NCI-H345 (cell line): Measurements from ENCODE around the gene CFAP70.
"Not testable (repeated sequence)": the region's sequence is repeated elsewhere in the genome, so short reads cannot be mapped to it uniquely, and the experiment has no call there.

Source experiments
- DNase-seq: peaks from one replicate; lab custom pipeline; 2025; lab: John Stamatoyannopoulos, UW

The CFAP70 gene

DNA sequence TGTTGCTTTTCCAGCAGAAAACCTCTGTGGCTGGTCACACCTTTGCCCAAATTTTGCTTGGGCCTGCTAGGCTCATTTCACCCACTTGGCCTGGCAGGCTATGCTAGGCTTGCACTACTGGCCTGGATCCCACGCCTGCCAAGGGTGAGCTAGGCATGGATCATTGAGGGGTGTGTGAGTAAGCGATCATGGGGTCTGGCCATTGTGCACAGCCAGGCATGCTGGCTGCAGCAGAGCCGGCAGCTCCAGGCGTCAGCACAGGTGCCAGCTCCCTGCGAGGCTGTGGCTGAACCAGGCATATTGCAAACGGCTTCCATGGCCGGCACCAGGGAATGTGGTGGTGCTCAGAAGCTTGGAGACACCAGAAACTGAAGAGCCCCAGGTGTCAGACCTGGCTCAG is 19.2 kb downstream of the CFAP70 start:
- DNase-seq: no peak

DNA sequence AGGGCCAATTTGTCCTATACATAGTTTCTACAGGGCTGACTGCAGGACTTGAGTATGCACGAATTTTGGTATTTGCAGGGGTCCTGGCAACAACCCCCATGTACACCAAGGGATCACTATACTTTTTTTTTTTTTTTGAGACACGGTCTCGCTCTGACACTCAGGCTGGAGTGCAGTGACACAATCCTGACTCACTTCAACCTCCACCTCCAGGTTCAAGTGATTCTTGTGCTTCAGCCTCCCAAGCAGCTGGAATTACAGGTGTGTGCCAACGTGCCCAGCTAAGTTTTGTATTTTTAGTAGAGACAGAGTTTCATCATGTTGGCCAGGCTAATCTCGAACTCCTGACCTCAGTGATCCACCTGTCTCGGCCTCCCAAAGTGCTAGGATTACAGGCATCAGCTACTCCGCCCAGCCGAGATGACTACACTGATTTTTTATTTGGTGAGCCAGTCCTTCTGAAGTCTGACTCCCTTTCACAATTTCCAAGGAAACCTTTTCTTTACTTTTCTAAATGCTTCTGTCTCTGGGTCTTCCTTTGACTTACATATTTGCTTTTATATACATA is 19.8 kb downstream of the CFAP70 start:
- no peak for DNase-seq

DNA sequence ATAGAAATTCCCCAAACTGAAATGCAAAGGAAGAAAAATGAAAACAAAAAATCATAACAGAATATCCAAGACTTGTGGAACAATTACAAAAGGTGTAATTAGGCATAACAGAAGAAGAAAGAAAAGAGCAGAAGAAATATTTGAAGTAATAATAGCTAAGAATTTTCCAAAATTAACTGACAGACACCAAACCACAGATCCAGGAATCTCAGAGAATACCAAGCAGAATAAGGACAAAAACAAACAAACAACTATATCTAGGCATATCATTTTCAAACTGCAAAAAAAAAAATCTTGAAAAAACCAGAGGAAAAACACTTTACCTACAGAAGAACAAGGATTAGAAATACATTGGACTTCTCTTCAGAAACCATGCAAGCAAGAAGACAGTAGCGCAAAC is 25.5 kb downstream of the CFAP70 start:
- no peak for DNase-seq

DNA sequence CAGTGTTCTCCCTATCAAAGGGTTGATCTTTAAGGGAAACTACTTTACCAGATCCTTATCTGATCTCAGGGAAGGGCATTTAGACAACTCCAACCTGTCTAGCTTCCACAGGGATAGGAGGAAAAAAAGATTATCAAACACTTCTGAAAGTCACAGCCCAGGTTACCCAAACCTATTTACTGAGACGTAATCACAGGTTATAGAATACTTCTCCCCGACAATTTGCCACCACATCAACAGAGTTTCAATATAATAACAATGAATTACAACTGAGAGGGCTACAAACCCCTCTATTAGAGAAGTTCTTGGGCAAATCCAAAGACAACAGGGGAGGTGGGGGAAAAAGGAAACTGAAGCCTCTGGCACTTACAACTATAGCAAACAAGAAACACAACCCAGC is 26.3 kb downstream of the CFAP70 start:
- DNase-seq: no peak

DNA sequence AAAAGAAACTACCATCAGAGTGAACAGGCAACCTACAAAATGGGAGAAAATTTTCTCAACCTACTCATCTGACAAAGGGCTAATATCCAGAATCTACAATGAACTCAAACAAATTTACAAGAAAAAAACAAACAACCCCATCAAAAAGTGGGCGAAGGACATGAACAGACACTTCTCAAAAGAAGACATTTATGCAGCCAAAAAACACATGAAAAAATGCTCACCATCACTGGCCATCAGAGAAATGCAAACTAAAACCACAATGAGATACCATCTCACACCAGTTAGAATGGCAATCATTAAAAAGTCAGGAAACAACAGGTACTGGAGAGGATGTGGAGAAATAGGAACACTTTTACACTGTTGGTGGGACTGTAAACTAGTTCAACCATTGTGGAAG is 30.1 kb downstream of the CFAP70 start:
- not testable (repeated sequence) for DNase-seq

DNA sequence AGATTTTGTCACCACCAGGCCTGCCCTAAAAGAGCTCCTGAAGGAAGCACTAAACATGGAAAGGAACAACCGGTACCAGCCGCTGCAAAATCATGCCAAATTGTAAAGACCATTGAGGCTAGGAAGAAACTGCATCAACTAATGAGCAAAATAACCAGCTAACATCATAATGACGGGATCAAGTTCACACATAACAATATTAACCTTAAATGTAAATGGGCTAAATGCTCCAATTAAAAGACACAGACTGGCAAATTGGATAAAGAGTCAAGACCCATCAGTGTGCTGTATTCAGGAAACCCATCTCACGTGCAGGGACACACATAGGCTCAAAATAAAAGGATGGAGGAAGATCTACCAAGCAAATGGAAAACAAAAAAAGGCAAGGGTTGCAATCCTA is 33.4 kb downstream of the CFAP70 start:
- not testable (repeated sequence) for DNase-seq

DNA sequence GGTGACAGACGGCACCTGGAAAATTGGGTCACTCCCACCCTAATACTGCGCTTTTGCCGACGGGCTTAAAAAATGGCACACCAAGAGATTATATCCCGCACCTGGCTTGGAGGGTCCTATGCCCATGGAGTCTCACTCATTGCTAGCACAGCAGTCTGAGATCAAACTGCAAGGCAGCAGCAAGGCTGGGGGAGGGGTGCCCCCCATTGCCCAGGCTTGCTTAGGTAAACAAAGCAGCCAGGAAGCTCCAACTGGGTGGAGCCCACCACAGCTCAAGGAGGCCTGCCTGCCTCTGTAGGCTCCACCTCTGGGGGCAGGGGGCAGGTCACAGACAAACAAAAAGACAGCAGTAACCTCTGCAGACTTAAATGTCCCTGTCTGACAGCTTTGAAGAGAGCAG is 35.1 kb downstream of the CFAP70 start:
- not testable (repeated sequence) for DNase-seq

DNA sequence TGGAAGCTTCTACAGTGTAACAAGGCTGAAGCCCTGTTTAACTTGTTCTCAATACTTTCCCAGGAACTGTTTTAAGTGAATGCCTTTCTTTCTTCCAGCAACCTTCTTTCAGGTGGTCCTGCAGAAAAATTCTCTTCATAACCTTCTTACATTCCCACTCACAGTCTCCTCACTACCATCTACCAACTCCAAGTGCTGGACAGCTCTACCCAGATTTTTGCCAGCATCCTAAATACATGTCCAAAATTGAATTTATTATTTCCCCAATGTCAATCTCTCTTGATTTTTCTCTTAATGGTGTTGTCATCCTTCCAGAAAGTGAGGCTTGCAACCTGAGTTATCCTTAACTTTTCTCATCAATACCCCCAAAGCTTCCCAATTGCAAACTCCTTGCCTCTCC is 48.2 kb downstream of the CFAP70 start:
- no peak for DNase-seq

DNA sequence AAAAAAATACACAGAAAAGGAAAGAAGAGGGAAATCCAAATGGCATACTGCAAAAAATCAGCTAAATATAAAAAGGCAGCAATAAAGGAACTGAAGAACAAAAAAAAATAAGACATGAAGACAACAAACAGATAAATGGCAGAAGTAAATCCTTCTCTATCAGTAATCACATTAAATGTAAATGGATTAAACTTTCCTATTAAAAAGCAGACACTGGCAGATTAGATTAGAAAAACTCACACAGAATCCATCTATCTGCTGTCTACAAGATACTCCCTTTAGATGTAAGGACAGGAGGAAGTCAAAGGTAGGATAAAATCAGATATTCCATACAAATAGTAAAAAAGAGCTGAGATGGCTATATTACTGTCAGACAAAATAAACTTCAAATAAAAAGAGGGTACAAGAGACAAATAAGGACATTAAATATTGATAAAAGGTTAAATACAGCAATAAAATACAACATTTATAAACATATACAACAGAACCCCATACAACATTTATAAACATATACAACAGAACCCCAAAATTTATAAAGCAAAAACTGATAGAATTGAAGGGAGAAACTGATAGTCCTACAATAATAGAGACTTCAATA is 51.4 kb downstream of the CFAP70 start:
- DNase-seq: no peak

DNA sequence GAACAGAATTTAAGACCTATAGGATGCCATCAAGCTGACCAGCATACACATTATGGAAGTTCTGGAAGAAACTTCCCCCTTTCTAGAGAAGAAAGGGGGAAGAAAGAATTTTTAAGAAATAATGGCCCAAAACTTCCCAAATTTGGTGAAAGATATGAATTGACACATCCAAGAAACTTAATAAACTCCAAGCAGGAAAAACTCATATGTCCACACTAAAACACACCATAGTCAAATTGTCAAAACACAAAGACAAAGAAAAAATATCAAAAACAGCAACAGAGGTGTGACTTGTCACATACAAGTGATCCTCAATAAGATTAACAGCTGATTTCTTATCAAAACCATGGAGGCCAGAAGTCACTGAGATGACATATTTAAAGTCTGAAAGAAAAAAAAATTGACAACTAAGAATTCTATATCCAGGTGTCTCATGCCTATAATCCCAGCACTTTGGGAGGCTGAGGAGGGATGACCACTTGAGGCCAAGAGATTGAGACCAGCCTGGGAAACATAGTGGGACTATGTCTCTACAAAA is 52.4 kb downstream of the CFAP70 start:
- no peak for DNase-seq

DNA sequence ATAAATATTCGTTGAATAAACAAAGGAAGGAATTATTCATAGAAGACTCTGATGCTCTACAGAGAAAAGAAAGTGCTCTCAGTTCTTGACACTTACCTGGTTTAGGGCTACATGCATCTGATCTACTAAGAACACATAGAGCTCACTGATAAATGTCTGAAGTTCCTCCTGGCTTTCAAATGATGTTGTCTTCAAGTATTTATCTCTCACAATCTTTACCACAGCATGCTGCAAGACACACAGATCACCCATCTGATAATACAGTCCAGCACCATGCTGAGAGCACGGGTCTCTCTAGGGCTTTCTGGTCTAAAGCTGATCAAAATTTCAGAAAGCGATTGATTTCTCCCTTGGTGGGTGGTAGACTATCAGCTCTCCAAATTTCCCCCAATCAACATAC is 61.7 kb downstream of the CFAP70 start:
- DNase-seq: no peak

DNA sequence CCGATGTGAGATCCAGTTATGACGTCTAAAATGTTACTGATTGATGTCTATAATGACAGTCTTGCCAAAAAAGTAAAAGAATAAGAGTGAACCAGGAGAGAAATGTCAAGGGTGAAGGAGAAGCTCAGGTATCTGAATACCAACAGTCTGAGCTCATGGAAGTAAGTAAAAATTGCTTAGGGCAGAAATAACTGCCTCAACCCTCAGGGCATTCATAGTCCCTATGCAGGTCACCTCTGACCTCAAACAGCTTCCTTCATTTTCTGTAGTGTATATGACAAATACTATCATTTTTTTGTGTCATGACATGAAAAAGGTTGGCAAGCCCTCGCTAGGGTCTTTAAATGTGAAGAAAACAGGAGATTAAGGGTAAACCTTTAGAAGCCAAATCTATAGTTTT is 65.2 kb downstream of the CFAP70 start:
- no peak for DNase-seq

DNA sequence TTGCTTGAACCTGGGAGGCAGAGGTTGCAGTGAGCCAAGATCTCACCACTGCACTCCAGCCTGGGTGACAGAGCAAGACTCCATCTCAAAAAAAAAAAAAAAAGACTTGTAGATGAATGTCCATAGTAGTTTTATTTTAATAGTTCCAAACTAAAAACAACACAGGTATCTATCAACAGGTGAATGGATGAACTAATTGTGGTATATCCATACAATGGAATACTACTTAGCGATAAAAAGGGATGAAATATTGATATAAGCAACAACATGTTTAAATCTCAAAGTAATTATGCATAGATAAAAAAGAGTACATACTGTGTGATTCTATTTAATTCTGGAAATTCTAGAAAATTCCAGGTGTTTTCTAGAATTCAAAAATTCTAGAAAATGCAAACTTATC is 68.7 kb downstream of the CFAP70 start:
- no peak for DNase-seq

DNA sequence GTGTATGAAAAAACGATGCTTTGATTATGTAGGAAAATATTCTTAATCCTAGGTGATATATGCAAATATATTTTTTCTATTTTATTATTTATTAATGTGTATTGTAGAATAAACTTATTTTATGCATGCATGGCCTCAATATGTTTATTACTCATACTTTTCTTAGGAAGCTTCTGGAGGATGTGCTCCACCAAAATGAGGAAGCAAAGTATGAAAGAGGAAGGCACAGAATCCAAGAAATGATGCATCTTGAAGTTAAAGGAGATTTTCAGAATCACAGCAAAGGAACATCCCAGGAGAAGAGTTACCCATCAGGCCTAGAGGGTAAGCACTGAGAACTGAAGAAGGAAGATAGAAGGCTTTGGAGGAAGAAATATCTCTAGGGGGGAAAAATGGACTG is 71.2 kb downstream of the CFAP70 start:
- DNase-seq: no peak

DNA sequence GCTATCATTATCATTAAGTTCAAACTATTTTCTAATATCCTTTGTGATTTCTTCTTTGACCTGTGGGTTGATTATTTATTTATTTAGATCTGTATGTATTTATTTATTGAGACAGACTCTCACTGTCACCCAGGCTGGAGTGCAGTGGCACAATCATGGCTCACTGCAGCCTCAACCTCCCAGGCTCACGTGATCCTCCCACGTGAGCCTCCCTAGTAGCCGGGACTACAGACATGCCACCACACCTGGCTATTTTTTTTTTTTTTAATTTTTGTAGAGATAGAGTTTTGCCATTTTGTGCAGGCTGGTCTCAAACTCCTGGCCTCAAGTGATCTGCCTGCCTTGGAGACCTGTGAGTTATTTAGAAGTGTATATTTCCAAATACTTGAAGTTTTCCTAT is 77.6 kb downstream of the CFAP70 start:
- no peak for DNase-seq

DNA sequence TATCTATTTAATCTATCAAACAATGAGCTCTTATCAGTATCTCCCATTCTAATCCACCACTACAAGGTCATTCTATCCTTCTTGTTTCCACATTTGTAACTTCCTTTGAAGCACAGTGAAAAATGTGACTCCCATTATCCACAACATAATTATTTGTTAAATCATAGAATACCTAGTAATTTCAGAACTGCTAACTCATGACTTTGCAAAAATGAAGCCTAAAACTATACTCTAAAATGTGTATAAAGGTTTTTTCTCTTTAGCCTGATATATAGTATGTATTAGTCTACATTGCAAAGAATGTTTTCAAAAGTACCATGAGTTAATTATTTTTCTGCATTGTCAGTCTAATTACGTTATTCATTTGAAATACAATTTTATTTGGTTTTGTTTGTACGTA is 94.2 kb downstream of the CFAP70 start:
- no peak for DNase-seq

DNA sequence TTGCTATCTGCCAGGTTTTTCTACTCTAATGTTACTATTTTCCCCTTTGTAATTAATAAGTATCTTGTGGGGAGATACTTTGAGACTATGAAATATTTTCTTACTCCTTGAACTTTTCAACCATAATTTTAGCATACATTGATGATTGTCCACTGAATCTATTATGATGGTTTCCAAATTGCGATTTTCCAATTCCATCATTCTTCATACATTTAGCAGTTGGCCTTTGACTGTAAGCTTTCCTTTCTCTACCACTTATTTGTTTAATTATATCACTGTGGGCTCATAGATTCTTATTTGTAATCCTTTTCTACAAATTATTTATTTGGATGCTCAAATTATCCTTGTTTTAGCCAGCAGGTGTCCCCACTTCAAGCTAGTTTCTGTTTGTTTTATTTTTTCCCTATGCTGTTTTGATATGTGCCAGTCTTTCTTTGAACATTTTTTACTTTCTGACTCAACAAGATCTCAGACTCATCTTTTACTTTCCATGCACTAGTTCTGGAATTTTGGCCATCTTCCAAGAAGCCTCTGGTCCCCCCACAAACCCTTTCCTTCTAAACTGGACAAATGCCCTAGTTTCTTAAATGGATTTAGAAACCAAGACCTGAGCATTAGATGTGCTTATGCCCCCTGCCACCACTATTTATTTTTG is 94.8 kb downstream of the CFAP70 start:
- no peak for DNase-seq

DNA sequence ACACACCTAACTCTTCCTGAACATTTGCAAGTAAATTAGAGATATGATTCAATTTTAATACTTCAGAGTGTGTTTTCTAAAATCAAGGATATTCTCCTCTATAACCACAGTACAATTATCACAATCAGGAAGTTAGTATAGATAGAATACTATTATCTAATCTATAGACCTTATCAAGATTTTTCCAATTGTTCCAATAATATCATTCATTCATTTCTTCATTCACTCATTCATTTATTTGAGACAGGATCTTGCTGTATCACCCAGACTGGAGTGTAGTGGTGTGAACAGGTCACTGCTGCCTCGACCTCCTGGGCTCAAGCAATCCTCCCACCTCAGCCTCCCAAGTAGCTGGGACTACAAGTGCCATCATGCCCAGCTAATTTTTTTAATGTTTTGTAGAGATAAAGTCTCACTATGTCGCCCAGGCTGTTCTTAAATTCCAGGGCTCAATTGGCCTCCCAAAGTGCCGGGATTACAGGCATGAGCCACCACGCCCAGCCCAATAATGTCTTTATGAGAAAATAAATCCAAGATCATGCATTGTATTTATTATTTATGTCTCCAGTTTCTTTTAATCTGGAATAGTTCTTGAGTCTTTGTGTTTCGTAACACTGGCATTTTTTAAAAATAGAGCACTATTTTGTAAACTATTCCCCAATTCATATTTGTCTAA is 95.6 kb downstream of the CFAP70 start:
- DNase-seq: no peak

DNA sequence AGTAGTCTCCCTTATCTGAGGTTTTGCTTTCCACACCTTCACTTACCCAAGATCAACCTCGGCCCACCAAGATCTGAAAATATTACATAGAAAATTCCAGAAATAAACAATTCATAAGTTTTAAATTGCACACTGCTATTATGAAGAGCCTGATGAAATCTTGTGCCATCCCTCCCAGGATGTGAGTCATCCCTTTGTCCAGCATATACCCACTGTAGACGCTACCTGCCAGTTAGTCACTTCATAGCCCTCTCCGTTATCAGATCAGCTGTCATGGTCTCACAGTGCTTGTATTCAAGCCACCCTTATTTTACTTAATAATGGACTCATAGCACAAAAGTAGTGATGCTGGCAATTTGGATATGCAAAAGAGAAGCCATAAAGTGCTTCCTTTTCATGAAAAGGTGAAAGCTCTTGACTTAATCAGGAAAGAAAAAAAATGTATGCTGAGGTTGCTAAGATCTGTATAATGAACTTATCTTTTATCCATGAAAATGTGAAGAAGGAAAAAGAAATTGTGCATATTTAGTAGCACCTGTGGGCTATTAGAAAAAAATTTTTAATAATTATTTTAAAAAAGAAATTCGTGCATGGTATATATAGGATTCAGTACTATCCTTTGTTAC is 96.4 kb downstream of the CFAP70 start:
- no peak for DNase-seq

DNA sequence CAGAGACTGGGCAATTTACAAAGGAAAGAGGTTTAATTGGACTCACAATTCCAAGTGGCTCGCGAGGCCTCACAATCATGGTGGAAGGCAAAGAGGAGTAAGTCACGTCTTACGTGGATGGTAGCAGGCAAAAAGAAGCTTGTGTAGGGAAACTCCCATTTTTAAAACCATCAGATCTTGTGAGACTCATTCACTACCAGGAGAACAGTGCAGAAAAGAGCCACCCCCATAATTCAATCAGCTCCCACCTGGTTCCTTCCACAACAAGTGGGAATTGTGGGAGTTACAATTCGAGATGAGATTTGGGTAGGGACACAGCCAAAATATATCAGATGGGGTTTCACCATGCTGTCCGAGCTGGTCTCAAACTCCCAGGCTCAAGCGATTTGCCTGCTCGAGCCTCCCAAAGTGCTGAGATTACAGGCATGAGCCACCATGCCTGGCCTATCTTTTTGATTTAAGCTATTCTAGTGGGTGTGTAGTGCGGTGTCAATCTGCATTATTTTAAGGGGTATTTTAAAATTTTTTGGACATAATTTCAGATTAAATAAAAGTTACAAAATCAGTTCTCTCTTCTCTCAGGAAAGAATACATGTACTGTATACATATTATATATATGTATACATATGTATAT is 97.2 kb downstream of the CFAP70 start:
- DNase-seq: no peak

DNA sequence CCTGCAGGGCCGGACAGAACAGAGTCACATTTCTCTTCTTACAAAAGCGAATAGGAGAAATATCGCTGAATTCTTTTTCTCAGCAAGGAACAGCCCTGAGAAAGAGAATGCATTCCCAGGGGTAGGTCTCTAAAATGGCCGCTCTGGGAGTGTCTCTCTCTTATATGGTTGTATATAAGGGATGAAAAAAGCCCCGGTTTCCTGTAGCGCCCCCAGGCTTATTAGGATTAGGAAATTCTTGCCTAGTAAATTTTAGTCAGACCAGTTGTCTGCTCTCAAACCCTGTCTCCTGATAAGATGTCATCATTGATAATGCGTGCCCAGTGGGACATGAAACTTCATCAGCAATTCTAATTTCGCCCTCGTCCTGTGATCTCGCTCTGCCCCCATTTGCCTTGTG is 100.1 kb downstream of the CFAP70 start:
- not testable (repeated sequence) for DNase-seq

DNA sequence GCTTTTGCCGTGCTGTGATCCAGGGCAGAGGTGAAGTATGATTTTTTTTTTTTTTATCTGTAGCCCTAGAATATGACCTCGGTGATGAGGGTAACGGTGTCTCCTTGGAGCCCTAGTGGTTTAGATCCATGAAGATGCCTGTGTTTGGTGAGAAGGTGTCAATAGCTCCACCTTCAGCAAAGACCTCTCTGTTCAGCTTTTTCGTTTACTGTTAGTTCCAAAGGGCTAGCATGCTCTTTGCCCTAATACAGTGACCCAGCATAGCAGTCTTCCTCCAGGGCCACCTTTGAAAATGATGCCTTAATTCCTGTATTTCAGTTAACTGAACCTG is 105.5 kb downstream of the CFAP70 start:
- no peak for DNase-seq
